Daoy (cell line): ENCODE measurements around the gene TMEM176A. TPM values are rescaled to one million over a fixed set of nuclear protein-coding genes. Genes with fewer than 3 reads are reported as not detected.

ENCODE experiments used
- DNase-seq: peaks from one replicate; pipeline ENCODE4 v3.0.0-alpha.2; 2015; ENCODE audit warnings: low read depth
- total RNA-seq: library from RNA; depleted of rRNA; stranded (reverse); fragments of >200 nt; shearing (Covaris generic); gene quantifications from 2 replicates; pipeline ENCODE4 v1.2.3, GENCODE V29; 2014

Gene TMEM176A
- total RNA-seq, 1 experiment from 2014 or later: 2.6 TPM

GRCh38 chr7:150818971-150819370, 18.4 kb downstream of the TMEM176A start:
- no peak for DNase-seq

GRCh38 chr7:150820148-150820547, 19.6 kb downstream of the TMEM176A start:
- no peak for DNase-seq

- DNase-seq: no peak
Measured at GRCh38 chr7:150820578-150821198, 20.1 kb downstream of the TMEM176A start.

GRCh38 chr7:150823043-150823442, 22.5 kb downstream of the TMEM176A start:
- DNase-seq: peak; percentile 51

GRCh38 chr7:150823484-150824126, 23.0 kb downstream of the TMEM176A start:
- DNase-seq: peak; percentile 64

GRCh38 chr7:150824379-150825177, 24.0 kb downstream of the TMEM176A start:
- peak; percentile 53 for DNase-seq

- no peak for DNase-seq
Measured at GRCh38 chr7:150826061-150826849, 25.7 kb downstream of the TMEM176A start.

- no peak for DNase-seq
Measured at GRCh38 chr7:150828384-150828783, 27.8 kb downstream of the TMEM176A start.

- no peak for DNase-seq
Measured at GRCh38 chr7:150829426-150829825, 28.9 kb downstream of the TMEM176A start.

GRCh38 chr7:150830937-150831336, 30.4 kb downstream of the TMEM176A start:
- DNase-seq: no peak

GRCh38 chr7:150831851-150832250, 31.3 kb downstream of the TMEM176A start:
- no peak for DNase-seq

GRCh38 chr7:150835019-150835418, 34.5 kb downstream of the TMEM176A start:
- DNase-seq: no peak

- no peak for DNase-seq
Measured at GRCh38 chr7:150835702-150836280, 35.2 kb downstream of the TMEM176A start.

GRCh38 chr7:150838965-150839650, 38.5 kb downstream of the TMEM176A start:
- DNase-seq: no peak

GRCh38 chr7:150842018-150842417, 41.4 kb downstream of the TMEM176A start:
- DNase-seq: no peak

- no peak for DNase-seq
Measured at GRCh38 chr7:150842716-150843115, 42.1 kb downstream of the TMEM176A start.

- no peak for DNase-seq
Measured at GRCh38 chr7:150845421-150845861, 44.9 kb downstream of the TMEM176A start.

- DNase-seq: no peak
Measured at GRCh38 chr7:150846291-150847115, 45.9 kb downstream of the TMEM176A start.

- DNase-seq: no peak
Measured at GRCh38 chr7:150847536-150847935, 47.0 kb downstream of the TMEM176A start.

- DNase-seq: no peak
Measured at GRCh38 chr7:150848111-150848510, 47.5 kb downstream of the TMEM176A start.
